HG03432 (cell line): ENCODE data around the gene OR10G6.
"Not testable (repeated sequence)": the region's sequence is repeated elsewhere in the genome, so short reads cannot be mapped to it uniquely, and the experiment has no call there.

Source experiments
- ATAC-seq: cut with Tn5 transposase; IDR thresholded peaks from one replicate; pipeline ENCODE4 v1.9.1; 2021; ENCODE audit warnings: mild to moderate bottlenecking, moderate library complexity; ENCODE audit not compliant: unreplicated experiment

OR10G6 gene

DNA sequence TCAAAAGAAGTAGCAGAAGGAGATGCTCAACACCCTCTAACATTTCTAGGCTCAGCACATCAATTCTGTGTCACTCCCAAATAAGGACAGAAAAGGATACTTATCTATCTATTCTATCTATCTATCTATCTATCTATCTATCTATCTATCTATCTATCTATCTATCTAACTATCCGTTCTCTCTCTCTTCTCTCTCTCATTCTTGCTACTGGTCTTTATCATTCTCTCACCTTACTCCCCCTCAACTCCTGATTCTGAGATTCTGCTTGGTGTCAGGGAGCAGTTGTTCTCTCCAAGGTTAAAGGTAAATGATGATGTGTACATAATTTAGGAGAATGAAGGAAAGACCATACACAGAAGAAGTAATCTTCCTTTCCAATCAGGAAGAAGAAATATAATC lies at the start of gene OR10G6:
Gene OR10G6, minus strand, starts transcription at position 43 of the 400 bp plus-strand sequence. Its CDS starts 0 bp downstream, at position 43.
- ATAC-seq, result no peak

DNA sequence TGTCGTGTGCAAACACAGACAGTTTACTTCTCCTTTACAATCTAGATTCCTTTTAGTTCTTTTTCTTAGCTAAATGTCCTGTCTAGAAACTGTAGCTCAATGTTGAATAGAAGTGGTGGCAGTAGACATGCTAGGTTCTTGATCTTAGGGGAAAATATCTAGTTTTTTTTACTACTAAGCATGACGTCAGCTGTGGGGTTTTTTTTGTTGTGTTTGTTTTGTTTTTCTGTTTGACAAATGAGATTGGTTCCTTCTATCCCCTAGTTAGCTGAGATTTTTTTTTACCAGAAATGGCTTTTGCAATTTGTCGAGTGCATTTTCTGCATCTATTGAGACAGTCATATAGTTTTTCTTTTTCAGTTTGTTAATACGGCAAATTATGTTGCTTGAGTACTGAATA lies 48.5 kb upstream of the OR10G6 start:
- ATAC-seq, result no peak

- ATAC-seq, result no peak
These were observed 46.3 kb upstream of the OR10G6 start, which contains the start of gene OR10G7 for GRCh38 chr11:124041254-124041653. OR10G7 (minus strand) TSS chr11:124041325; CDS start chr11:124039001, 2,324 bp downstream.

DNA sequence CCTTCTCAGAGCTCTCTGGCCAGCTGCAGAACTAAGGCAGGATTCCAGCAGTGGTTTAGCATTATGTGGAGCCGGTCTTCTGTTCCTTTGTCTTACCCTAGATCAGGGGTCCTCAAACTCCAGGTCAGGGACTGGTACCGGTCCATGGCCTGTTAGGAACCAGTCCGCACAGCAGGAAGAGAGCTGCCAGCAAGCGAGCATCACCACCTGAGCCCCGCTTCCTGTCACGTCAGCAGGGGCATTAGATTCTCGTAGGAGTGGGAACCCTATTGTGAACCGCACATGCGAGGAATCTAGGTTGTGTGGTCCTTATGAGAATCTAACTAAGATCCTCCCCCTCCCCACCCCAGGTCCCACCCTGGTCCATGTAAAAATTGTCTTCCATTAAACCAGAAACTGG lies 44.6 kb upstream of the OR10G6 start:
- no peak for ATAC-seq

GRCh38 chr11:124036666-124037065 lies 41.7 kb upstream of the OR10G6 start:
- no peak for ATAC-seq

GRCh38 chr11:124026498-124026897 lies 31.5 kb upstream of the OR10G6 start, which contains the start of gene OR10G8:
OR10G8 (plus strand) TSS chr11:124026798; CDS start chr11:124029623, 2,825 bp downstream.
- no peak for ATAC-seq

GRCh38 chr11:124015837-124016236 lies 20.9 kb upstream of the OR10G6 start:
- ATAC-seq, result not testable (repeated sequence)

GRCh38 chr11:124012697-124013096 lies 17.7 kb upstream of the OR10G6 start, which contains the start of gene OR10G4:
OR10G4 (plus strand) TSS chr11:124012997; CDS start chr11:124015575, 2,578 bp downstream.
- no peak for ATAC-seq

- ATAC-seq, result no peak
These were observed 15.7 kb downstream of the OR10G6 start for GRCh38 chr11:123979311-123979710.

GRCh38 chr11:123977731-123978347 lies 17.1 kb downstream of the OR10G6 start, which contains the start of gene OR10S1:
OR10S1 (minus strand) TSS chr11:123977781; CDS start chr11:123977664, 117 bp downstream.
- no peak for ATAC-seq

DNA sequence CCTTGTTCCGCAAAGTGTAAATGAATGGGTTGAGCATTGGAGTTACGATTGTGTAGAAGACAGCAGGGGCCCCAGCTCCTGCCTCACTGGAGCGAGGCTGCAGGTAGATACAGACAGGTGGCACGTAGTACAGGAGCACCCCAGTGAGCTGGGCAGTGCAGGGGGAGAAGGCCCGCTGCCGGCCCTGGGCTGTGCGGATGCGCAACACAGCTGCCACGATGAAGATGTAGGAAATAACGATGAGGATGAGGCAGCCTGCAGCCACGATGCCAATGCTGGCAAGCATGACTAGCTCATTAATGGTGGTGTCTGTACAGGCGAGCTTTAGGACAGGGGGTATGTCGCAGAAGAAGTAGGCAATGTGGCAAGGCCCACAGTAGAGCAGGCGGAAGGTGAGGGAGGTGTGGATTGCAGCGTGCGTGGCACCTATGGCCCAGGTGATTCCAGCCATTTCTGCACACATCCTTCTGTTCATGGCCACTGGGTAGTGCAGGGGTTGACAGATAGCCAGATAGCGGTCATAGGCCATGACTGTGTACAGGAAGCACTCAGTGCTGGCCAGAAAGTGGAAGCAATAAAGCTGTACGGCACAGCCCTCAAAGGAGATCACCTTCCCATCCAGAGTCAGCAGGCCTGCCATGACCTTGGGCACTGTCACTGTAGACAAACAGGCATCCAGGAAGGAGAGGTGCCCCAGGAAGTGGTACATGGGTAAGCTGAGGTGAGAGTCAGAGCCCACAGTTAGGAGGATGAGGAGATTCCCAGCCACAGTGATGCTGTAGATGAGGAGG lies 18.0 kb downstream of the OR10G6 start:
- ATAC-seq, result no peak

DNA sequence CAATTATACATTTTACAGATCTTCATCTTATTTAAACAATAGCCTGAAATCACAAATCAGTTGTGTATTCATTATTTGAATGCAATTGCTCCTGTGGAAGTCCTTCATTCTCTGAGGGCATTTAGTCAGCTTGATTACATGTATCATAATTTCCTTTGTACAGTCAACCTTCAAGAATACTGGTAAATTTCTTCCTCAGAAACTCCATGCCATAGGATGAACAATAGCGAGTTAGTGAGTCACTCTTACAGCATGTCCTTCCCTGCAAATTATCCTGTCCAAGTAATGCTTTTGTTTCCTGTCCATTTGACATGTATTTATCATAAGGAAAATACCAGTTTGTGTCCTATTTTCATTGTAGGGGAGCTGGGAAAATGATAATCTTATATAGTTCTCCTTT lies 21.1 kb downstream of the OR10G6 start:
- no peak for ATAC-seq

- no peak for ATAC-seq
These were observed 38.2 kb downstream of the OR10G6 start for GRCh38 chr11:123956752-123957151.

DNA sequence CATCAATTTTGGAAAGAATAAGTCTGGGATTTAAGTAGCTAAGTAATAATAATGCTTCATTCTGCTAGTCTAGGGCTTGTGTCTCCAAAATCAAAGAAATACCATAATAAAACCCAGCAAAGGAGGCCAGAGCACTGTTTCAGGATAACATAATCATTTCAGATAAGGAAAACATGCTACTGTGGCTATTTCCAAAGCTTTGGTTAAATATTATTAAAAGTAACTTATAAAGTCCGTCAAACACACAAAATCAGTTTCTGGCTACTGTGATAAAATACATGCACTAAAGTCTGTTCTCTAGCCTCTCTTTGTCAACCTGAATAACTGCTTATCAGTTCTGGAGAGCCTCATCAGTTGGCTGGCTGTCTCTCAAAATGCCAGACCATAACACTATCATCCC lies 49.8 kb downstream of the OR10G6 start:
- no peak for ATAC-seq
